ENCODE data around the gene OSTN.
"Not testable (repeated sequence)": the region's sequence is repeated elsewhere in the genome, so short reads cannot be mapped to it uniquely, and the experiment has no call there.

The OSTN gene, protein sequence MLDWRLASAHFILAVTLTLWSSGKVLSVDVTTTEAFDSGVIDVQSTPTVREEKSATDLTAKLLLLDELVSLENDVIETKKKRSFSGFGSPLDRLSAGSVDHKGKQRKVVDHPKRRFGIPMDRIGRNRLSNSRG

DNA sequence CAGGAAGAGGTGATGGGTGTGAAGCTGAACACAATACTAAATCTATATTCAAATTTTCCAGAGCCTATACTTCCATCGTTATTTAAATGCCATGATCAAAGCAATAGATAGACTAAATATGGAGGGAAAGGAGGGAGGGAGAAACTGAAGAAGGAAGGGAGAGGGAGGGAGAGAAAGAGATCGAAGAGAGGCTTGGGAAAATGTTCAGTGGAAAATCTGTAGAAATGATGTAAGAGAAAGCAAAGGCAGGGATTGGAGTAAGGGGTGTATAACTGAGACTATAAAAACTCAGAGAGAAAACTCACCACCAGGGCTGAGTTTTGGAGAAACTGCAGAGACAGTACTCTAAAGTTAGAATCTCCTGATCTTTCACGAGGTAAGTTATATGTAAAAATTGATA, at the start of gene OSTN:
Gene OSTN (plus strand): TSS at position 310 of the 400 bp plus-strand sequence. CDS start 13,292 bp downstream, outside the sequence.
- no peak for DNase-seq (ENCODE audit: low read depth in 3 of 3)

DNA sequence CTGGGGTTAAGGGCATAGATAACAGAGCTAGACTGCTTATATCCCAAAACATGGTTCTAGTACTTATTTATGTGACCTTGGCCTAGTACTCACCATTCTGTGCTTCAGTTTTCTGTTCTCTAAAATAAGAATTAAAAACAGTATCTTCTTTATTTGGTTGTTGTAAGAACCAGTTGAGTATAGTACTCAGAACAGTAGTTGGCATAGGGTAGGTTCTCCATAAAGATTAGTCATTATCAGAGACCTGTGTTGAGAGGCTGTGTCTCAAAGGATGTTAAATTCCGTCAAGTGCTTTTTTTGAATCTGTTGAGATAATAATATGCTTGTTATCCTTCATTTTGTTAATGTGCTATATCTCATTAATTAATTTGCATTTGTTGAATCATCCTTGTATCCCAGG, 47.4 kb upstream of the OSTN start:
- DNase-seq (ENCODE audit: low read depth in 3 of 3), result no peak

DNA sequence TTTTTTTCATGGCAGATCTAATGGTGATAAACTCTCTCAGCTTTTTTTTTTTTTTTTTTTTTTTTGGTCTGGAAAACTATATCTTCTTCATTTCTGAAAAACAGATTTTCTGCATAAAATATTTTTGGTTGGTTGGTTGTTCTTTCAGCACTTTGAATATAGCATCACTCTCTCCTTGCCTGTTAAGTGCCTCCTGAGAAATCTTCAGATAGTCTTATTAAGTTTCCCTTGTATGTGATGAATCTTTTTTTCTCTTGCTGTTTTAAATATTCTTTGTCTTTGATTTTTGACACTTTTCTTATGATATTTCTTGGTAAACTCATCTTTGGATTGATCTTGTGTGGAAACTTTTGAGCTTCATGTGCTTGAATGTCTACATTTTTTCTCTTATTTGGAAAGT, 44.2 kb upstream of the OSTN start:
- DNase-seq (ENCODE audit: low read depth in 3 of 3), result no peak

DNA sequence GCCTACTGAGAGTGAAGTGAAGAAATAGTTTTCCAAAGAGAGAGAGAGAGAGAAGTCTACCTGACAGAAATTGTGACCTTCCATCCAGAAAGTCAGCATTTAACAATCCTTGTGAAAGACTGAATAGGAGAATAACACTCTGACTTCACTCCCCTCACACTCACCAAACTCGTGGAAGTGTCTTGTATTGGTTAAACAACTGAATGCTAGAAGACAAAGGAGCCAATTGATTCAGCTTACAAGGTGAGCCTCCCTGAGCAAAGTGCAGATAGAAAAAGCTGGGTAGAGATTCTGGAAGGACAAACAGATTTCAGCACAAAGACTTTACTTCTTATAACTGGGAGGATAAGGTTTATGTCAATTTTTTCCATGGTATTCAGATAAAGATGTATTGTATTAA, 40.8 kb upstream of the OSTN start:
- DNase-seq (ENCODE audit: low read depth in 3 of 3), result no peak

DNA sequence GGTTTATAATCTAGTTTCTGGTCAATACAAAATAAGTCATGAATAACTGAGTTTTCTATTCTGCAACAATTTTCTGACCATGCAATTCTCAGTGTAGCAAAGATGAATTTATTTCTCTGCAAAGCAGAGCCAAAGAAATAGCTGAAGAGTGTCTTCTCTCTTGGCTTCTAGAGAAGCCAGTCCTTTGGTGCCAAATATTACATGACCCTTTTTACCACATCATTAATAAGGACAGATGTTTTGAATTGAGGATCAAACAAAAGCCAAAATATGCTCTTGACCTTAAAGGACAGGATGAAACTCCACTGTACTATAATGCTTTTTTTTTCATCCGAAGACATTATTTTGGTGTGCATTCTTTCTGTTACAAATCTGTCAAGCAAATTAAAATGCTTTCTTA, 40.2 kb upstream of the OSTN start:
- no peak for DNase-seq (ENCODE audit: low read depth in 3 of 3)

DNA sequence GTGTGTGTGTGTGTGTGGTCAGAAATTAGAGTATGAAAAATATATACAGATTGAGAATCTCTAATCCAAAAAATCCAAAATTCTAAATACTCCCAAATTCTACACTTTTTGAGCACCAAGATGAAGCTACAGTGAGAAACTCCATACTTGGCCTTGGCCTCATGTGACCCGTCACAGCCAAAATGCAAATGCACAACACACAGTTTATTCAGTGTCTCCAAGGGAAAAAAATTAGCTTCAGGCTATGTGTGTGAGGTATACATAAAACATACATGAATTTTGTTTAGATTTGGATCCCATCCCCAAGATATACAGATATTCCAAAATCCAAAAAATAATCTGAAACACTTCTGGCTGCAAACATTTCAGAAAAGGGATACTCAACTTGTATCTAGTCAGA, 33.2 kb upstream of the OSTN start:
- DNase-seq (ENCODE audit: low read depth in 3 of 3), result no peak

DNA sequence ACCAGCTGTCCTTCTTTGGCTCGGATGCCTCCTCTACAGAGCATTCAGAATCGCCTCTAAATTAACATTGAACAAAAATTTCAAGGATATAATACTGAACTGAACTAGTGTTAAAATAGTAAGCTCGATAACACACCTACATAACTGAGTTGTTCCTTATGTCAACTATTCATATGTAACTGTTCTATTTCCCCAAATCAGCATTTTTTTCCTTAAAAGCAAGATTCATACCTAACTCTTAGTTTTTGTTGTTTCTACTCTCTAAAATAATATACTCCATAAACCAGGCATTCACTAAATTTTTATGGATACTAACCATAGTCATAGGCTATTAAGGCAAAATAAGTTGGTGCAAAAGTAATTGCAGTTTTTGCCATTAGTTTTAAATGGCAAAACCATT, 32.7 kb upstream of the OSTN start:
- no peak for DNase-seq (ENCODE audit: low read depth in 3 of 3)

DNA sequence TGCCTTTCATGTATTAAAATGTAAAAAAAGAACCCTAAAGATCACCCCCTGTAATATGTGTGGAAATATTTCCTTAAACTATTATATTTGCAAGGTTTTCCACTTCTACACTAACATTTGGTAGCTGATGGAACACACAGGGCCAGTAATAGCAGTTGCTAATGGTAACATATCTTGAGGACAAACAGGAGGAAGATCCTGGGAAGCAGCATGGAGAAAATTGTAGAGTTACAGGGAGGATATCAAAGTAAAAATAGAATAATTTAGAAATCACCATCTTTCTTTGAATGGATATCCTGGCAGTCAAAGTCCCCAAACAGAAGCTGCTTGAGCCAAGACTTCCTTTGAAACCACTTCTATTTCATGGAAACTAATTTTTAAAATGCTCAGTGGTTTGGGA, 29.5 kb upstream of the OSTN start:
- DNase-seq (ENCODE audit: low read depth in 3 of 3), result no peak

DNA sequence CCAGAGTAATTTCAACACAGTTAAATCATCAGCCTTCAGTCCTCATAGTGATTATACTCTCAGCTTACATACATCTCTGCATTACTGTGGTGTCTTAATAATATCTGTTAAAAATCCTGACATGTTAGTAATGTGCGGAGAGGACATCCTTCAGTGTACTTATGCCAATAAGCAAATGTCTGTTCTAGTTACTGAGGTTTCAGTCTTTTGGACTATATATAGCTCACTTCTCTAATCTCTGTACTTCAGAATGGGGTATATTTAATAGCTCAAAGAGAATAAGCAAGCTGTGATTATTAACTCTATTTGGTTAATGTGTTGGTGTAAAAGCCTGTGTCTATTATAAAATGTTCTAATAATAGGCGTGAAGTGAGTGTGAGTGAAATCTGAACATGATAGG, 28.9 kb upstream of the OSTN start:
- DNase-seq (ENCODE audit: low read depth in 3 of 3), result no peak

DNA sequence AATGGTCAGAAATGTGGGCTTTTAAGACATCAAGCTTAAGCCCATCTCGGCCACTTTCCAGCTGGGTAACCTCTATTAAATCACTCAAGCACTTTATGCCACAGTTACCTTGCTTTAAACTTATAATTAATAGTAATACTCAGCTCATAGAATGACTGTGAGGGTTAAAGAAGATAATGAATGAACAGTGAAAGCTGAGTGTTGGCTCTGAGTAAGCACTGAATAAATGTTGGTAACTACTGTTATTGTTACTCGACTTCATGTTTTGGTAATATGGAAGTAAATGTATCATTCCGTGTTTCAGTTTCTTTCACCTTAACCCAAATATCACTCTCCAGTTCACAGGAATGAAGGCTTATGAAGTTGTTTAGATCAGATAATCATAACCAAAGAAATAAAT, 23.9 kb upstream of the OSTN start:
- no peak for DNase-seq (ENCODE audit: low read depth in 3 of 3)

DNA sequence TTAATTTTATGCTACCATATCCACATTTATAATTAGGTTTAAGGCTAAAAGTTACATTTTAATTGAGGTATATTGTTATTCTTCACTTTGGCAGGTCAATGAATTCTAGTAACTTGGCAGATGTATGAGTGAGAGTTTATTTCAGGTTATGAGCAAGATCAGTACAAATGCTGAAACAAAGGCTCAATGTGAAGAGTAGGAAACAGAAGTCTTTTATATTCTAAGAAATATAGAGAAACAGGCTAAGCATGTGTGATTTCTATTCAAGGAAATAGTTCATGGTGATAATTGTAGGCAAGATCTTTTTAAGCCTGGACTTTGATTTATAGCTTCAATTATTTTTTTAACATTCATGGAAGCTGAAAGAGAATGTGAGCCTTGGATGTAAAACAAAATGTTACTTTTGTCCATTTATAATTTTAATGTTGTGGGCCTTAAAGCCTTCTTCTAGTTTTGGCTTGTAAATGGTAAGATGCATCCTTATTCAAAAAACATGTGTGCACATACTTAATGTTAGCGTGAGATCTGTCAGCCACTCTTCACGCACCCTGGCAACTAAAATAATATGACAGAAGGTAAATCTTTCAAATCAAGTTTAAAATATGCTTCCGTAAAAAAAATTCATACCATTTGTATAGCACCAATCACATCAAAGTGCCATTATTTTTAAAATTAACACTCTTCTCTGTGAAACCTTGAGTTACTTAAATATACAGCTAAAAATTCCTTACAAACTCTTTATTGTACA, 22.8 kb upstream of the OSTN start:
- no peak for DNase-seq (ENCODE audit: low read depth in 3 of 3)

DNA sequence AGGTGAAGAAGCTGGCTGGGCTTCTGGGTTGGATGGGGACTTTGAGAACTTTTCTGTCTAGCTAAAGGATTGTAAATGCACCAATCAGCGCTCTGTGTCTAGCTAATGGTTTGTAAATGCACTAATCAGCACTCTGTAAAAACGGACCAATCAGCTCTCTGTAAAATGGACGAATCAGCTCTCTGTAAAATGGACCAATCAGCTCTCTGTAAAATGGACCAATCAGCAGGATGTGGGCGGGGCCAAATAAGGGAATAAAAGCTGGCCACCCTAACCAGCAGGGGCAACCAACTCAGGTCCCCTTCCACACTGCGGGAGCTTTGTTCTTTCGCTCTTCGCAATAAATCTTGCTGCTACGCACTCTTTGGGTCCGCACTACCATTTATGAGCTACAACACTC, 13.7 kb upstream of the OSTN start:
- DNase-seq (ENCODE audit: low read depth in 3 of 3), result not testable (repeated sequence)

DNA sequence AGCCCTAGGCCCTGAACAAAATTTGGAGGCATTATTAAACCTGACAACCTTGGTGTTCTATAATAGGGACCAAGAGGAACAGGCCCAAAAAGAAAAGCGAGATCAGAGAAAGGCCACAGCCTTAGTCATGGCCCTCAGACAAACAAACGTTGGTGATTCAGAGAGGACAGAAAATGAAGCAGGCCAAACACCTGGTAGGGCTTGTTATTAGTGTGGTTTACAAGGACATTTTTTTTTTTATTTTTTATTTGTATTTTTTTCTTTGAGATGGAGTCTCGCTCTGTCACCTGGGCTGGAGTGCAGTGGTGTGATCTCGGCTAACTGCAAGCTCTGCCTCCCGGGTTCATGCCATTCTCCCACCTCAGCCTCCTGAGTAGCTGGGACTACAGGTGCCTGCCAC, 10.8 kb upstream of the OSTN start:
- DNase-seq (ENCODE audit: low read depth in 3 of 3), result not testable (repeated sequence)

DNA sequence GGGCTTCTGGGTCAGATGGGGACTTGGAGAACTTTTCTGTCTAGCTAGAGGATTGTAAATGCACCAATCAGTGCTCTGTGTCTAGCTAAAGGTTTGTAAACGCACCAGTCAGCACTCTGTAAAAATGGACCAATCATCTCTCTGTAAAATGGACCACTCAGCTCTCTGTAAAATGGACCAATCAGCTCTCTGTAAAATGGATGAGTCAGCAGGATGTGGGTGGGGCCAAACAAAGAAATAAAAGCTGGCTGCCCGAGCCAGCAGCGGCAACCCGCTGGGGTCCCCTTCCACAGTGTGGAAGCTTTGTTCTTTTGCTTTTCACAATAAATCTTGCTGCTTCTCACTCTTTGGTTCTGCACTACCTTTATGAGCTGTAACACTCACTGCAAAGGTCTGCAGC, 6.8 kb upstream of the OSTN start:
- not testable (repeated sequence) for DNase-seq (ENCODE audit: low read depth in 3 of 3)

DNA sequence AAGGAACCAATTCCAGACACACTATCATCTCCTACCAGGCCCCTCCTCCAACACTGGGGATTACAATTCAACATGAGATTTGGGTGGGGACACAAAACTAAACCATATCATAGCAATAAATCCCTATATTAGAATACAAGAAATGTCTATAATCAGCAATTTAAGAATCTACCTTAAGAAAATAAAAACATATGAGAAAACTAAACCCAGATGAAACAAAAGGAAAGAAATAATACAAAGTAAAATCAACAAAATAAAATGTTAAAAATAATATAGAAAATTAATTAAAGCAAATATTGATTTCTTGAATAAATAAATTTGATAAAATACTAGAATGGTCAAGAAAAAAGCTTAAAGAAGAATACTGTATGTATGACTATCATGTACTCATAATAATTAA, 6.1 kb upstream of the OSTN start:
- no peak for DNase-seq (ENCODE audit: low read depth in 3 of 3)

DNA sequence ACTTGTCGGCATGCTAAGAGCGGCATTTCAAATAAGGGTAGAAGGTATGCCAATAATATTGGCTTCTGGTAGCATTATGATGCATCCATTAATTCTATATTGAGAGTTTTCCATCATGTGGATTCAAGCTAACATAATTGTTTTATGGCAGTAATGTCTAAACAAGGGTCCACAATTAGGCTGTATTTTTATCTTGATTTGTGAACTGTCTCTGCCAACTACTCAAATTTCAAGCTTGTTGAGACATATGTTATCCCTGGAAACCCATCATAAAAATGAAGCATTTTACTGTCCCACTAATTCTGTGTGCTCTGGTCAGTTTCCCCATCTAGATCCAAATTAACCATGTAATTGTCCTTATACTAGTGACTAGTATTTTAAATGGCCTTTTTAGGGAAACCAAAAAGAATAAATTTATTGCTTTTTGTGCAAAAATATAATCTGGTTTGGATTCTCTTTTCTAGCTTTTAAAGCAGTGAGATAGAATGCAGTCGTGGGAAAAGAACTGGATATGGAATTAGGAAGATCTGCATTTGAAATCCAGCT, 1.2 kb upstream of the OSTN start:
- DNase-seq (ENCODE audit: low read depth in 3 of 3), result no peak

DNA sequence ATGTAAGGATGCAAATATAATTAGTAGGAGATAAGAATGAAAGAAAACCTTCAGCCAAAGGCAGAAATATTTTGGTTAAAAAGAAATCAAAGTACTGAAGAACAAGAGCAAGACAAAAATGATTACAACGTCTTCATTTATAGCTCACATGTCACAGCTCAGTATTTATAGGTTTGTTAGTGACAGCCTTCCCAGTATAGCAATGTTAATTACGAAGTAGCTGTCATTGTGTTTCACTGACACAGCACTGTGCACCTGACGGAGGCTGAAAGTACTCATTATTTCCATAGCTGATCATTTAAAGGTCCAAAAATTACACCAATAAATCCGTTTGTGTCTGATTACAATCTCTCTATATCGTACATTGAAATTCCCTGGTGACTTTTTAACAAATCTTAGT, 561 bp upstream of the OSTN start:
- DNase-seq (ENCODE audit: low read depth in 3 of 3), result no peak

DNA sequence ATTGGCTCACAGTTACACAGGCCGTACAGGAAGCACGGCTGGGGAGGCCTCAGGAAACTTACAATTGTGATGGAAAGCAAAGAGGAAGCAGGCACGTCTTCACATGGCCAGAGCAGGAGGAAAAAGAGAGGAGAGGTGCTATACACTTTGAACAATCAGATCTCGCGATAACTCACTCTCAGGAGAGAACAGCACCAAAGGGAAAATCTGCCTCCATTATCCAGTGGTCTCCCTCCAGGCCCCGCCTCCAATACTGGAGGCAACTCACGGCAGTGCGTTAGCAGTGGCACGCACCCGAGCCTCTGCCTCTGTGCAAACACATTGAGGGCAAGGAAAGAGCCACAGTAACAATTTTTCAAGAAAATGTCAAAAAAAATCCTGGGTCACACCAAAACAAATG, 11.0 kb downstream of the OSTN start:
- no peak for DNase-seq (ENCODE audit: low read depth in 3 of 3)

DNA sequence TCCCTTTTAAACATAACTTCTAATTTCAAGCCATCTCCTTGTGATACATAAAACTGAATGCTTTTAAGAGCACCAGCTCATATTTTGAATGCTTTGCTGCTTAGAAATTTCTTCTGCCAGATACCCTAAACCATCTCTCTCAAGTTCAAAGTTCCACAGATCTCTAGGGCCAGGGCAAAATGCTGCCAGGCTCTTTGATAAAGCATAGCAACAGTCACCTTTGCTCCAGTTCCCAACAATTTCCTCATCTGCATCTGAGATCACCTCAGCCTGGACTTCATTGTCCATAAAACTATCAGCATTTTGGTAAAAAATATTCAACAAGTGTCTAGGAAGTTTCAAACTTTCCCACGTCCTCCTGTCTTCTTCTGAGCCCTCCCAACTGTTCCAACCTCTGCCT, 17.5 kb downstream of the OSTN start:
- DNase-seq (ENCODE audit: low read depth in 3 of 3), result no peak

DNA sequence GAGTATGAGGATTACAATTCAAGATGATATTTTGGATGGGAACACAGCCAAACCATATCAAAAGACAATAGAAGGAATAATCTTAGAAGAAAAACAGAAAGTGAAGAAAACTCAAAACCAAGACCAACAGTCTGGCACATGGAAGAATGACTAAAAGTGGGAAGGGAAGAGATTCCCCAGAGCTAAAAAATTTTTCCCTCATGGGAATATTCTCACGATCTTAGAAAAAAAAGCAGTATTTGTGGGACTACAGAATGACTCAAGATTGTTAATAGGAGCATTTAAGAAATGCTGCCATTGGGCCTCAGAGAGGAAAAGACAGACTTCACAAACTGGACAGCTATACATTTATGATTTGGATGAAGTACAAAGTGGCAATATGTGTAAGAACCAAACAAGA, 18.3 kb downstream of the OSTN start:
- DNase-seq (ENCODE audit: low read depth in 3 of 3), result no peak

DNA sequence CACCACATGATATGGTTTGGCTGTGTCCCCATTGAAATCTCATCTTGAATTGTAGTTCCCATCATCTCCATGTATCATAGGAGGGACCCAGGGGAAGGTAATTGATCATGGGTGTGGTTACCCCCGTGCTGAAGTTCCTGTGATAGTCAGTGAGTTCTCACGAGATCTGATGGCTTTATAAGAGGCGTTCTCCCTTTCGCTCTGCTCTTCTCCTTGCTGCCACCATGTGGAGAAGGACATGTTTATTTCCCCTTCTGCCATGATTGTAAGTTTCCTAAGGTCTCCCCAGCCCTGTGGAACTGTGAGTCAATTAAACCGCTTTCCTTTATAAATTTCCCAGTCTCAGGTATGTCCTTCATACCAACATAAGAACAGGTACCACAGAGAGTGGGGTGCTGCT, 21.9 kb downstream of the OSTN start:
- DNase-seq (ENCODE audit: low read depth in 3 of 3), result no peak

DNA sequence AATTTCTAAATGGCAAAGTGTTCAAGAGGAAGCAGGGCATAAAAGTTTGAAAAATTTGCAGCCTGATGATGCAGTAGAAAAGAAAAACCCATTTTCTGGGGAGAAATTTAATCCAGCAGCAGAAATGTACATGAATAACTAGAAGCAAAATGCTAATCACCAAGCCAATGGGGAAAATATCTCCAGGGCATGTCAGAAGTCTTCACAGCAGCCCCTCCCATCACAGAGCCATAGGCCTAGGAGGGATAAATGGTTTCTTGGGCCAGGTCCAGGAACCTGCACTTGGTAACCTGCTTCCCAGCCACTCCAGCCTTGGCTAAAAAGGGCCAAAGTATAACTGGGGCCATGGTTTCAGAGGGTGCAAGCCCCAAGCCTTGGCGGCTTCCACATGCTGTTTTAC, 22.6 kb downstream of the OSTN start:
- DNase-seq (ENCODE audit: low read depth in 3 of 3), result no peak

DNA sequence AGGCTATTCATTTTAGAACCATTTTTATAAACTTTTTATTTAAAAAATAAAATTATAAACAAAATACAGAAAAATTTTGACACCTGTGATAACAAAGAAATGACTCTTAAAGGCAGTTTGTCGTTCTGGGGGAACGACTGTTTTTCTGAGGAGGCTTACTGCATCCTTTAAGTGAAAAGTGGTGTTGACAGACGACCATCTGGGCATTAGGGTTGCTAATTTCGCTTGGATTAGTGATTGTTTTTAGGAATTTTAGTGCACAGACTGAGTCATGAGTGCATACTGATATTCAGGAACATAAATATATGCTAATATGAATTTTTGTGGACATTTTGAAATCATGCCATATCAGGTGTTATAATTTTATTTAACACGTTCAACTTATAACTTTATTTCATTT, 28.5 kb downstream of the OSTN start:
- no peak for DNase-seq (ENCODE audit: low read depth in 3 of 3)

DNA sequence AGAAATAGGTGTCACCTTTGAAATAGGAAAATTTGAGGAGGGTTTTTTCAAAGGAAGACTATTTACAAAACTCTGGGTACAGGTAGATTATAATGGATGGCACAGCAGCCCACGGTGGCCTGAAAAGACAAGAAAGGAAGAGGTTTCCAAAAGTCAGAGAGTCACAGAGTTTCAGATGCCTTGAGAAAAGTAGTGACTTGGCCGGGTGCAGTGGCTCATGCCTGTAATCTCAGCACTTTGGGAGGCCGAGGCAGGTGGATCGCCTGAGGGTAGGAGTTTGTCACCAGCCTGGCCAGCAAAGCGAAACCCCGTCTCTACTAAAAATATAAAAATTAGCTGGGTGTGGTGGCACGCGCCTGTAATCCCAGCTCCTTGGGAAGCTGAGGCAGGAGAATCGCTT, 35.2 kb downstream of the OSTN start:
- DNase-seq (ENCODE audit: low read depth in 3 of 3), result no peak

All from stimulated activated CD4-positive, alpha-beta T cell treated with anti-CD3 and anti-CD28 coated beads, TNF-alpha, amount 100 ng/mL, for 24 hours (primary cell).